SHP77 (cell line): Measurements from ENCODE around the gene AUNIP.

Source experiments
- DNase-seq, 2 experiments: peaks; one replicate each; lab custom pipeline; 2025; lab: John Stamatoyannopoulos, UW

Gene AUNIP

GRCh38 chr1:25794325-25794724 is 64.9 kb downstream of the AUNIP start:
- no peak for DNase-seq

- no peak for DNase-seq
These were observed 65.6 kb downstream of the AUNIP start for GRCh38 chr1:25793585-25794170.

DNA sequence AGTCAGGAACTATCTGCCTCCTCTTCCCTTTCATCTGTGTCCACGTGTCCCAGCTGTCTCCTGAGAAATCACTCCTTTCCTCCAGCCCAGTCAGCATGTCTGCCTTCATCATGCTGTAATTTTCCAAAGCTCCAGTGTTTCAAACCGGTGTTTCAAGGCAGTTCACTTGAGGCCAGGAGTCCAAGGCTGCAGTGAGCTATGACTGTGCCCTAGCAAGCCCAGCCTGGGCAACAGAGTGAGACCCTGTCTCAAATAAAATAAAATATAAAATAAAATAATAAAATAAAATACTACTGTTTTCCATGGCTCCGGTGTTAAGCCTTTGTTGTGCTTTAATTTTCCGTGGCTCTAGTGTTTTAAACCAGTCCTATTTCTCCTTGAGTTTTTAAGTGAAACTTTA is 67.1 kb downstream of the AUNIP start:
- no peak for DNase-seq

DNA sequence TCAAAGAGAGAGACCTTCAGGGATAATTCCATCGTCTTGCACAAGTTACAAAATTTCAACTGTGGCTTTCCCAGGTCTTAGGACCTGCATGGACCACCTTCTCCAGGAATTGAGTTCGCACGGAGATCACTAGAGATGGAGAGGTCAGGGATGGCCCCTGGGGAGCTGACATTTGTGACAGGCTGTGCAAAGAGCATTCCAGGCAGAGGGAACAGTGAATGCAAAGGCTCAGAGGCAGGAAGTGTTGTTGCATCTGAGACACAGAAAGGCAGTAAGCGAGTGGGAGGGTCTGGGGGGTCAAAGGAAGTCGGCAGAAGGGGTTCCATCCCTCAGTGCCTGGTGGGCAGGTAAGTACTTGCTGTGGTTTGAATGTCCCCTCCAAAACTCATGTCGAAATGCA is 68.8 kb downstream of the AUNIP start:
- DNase-seq, result no peak

DNA sequence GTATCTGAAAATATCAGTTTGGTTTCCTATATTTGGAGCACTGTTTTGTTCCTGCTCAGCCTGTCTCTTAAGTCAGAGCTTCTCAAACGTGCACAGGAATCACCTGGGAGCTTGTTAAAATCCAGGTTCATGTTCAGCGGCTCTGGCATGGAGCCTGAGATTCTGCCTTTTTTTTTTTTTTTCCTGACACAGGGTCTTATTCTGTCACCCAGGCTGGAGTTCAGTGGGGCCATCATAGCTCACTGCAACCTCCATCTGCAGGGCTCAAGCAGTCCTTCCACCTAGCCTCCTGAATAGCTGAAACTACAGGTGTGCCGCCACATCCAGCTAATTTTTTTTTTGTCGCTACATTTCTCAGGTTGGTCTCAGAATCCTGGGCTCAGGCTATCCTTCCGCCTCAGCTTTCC is 71.5 kb downstream of the AUNIP start:
- no peak for DNase-seq

- DNase-seq, result no peak
These were observed 72.1 kb downstream of the AUNIP start for GRCh38 chr1:25786887-25787759.

GRCh38 chr1:25785333-25786067 is 73.8 kb downstream of the AUNIP start:
- no peak for DNase-seq

GRCh38 chr1:25784575-25785051 is 74.6 kb downstream of the AUNIP start:
- no peak for DNase-seq
